ENCODE measurements around the gene ZNF135.

The ZNF135 gene

DNA sequence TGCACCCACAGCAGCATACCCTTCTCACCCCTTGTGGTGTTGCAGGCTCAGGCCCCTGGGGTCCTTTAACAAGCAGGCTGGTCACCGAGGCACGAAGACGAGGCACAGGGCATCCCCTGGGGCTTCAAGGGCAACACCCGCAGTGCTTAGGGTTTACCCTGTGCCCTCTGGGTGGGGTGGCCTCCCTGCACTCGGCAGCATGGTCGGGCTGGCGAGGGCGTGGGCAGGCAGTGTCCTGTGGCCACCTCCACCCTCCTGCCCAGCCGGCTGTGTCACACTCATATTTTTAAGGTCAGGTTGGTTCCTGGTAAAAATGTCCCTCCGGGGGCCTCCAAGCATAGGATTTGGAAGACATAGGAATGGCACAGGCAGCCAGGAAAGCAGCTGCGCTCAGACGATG lies 11.4 kb upstream of the ZNF135 start:
- DNase-seq, result no peak

DNA sequence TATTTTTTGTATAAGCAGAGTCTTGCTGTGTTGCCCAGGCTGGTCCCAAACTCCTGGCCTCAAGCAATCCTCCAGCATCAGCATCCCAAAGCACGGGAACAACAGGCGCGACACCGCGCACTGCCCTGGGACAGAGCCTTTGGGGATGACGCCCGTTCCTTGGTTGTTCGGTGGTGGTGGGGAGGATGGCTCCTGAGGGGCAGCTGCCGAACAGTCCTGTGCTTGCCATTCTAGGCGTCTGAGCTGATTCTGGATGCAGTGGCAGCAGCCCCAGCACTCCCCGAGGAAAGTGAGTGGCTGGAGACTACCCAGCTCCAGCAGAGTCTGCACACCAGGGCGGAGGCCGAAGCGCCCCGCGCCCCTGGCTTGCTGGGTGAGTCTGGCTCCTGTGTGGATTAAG lies 6.8 kb upstream of the ZNF135 start:
- no peak for DNase-seq

DNA sequence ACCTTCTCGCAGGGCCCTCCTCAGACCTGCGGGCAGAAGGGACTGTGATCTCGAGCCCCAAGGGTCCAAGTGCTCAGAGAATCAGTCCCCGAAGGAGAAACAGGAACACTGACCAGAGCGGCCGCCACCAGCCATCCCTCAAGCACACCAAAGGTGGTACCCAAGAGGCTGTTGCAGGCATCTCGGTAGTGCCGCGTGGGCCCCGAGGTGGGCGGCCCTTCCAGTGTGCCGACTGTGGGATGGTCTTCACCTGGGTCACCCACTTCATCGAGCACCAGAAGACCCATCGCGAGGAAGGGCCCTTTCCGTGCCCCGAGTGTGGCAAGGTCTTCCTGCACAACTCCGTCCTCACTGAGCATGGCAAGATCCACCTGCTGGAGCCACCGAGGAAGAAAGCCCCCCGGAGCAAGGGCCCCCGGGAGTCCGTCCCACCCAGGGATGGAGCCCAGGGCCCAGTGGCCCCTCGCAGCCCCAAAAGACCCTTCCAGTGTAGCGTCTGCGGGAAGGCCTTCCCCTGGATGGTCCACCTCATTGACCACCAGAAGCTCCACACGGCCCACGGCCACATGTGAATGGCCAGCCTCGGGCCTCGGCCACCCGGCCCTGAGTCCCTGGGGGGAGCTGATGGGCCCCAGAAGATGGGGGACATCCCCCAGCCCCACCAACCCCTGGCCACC lies 5.5 kb upstream of the ZNF135 start:
- no peak for DNase-seq

DNA sequence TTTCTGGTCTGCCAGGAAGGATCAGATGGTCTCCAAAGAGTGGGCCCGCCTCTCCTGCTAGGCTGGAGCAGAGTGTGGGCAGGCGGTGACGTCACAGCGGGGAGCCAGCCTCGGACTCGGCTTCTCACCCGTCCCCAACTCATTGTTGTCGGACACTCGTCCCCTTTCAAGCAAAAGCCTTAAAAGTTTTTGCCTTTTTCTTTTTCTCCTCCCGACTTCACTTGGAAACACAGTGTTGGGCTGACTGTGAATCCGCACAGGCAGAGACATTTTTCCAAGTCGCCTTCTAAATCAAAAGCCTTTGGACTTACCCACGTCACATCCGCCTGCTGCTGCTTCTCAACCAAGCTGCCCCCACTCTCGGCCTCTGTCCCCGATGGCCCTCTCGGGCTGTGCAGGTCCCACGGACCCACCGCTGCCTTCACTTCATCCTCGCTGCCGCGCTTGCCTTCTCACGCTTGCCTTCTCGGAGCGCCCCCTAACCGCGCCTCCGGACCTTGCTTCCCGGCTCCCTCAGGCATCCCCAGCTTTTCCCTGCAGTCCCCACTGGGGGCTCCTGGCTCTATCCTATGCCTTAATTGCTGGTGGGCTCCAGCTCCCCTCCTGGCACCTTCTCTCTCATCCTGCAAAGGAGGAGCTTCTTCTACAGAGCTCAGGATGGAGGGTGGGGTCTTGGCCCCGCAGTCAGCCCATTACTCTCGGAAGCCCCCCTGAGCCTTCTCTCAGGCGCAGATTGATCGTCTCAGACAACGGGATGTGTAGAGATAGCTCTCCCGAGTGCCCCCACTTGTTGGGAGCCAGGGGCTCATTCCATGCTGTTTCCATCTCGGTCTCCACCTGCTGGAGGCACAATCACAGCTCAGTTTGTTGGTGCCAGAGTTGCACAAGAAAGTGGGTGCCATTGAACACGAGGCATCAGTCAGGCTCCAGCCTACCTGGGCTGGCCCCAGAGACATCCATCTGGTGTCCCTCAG lies 3.9 kb upstream of the ZNF135 start:
- DNase-seq, result no peak

DNA sequence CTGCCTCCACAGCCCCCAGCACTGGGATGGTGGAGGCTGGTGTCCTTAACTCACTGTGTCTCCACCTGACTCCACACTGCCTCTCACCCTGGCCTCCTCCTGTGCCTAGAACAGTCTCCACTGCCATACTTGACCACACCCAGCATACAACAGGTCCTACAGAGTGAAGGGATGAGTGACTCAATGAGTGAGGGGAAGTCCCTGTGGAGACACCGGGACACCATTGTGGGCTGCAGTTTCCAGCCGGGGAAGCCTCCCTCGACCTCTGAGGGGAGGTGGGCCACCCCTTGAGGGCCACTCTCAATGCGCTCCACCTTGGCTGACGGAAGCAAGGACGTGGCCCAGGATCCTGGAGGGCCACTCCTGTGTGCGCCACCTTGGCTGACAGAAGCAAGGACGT lies 2.8 kb upstream of the ZNF135 start:
- no peak for DNase-seq

DNA sequence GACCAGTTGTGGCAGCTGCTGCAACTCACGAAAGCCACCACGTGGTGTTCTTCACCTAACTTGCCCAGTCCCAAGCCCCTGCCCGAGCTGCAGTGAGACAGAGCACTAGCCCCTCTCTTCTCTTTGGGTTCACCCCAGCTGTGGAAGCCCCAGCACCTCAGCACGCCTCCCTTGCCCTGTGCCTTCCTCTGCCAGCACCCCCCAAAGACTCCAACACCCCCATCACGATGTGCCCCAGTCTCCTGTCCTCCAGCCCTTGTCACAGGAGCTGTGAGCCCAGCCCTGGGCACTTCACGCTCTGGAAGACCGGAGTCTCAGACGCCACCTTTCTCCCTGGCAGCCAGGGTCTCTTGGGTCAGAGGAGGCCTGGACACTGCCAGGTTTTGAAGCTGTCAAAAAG lies 2.2 kb upstream of the ZNF135 start:
- no peak for DNase-seq

DNA sequence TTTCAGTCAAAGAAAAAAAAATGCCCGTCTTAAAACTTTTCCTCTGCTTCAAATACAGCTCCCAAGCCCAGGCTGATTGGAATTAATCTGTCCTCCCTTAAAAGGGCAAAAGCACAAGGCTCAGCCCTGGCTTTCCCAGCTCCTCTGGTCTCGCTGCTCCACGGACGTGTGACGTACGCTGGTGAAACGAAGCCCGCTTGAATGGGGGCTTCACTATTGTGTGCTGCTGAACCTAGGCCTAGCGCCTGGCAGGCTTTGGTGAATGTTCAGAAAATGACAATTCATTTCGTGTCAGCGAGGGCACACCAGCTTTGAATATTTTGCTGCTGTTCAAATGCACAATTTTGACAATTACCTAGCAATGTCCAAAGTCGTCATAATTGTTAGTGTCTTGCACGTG lies 615 bp upstream of the ZNF135 start:
- no peak for DNase-seq

DNA sequence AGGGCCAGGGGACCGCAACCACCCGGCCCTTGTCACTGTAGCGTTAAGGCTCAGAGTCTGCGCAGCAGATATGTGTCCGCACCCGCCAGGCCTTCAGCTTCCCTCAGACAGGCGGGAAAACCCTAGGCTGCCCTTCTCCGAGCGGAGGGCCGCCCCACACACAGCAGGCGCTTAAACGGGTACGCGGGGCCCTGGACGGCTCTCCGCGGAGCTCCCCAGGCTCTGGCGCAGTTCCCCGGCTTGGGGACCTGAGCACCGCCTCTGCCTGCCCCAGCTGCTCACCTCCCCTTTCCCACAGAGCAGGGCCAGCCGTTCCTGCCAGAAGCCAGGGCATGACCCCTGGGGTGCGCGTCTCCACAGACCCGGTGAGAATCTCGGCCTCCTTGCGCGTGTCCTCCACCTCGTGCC lies 593 bp downstream of the ZNF135 start:
- DNase-seq, result no peak

DNA sequence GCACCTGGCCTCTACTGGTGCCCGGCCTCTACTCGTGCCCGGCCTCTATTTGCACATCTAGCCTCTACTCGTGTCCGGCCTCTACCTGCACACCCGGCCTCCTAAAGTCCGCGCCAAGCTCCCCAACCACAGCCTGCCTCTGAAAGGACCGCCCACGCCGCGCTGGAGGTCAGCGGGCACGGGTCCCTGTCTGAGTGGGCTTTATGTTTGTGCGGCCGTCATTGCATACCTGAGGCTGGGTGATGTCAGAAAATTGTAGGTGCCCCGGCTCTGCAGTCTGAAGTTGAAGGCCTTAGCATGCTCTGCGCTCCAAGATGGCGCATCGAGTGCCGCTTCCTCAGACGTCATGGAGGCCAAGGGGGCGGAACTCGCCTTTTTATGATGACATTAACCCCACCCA lies 1.1 kb downstream of the ZNF135 start:
- no peak for DNase-seq

DNA sequence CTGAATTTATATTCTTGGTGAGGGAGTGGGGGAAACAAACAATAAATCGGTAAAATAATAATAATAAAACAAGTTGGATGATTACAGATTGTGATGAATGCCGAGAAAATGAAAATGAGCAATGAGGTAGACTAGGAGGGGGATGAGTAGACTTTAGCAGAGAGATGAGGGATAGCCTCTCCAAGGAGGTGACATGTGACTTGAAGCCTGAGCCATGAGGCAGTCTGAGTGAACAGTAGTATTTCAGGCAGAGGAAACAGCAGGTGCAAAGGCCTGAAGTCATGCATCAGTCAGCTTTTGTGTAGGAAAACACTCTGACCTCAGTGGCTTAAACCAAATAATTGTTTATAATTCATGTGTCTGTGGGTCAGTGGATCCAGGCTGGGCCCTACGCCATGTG lies 4.6 kb downstream of the ZNF135 start:
- no peak for DNase-seq

DNA sequence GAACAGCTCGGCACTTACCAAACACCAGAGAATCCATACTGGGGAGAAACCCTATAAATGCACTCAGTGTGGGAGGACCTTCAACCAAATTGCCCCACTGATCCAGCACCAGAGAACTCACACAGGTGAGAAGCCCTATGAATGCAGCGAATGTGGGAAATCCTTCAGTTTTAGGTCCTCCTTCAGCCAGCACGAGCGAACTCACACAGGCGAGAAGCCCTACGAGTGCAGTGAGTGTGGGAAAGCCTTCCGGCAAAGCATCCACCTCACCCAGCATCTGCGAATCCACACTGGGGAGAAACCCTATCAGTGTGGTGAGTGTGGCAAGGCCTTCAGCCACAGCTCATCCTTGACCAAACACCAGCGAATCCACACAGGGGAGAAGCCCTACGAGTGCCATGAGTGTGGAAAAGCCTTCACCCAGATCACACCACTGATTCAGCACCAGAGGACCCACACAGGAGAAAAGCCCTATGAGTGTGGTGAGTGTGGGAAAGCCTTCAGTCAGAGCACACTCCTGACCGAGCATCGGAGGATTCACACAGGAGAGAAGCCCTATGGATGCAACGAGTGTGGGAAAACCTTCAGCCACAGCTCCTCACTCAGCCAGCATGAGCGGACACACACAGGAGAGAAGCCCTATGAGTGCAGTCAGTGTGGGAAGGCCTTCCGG lies 8.3 kb downstream of the ZNF135 start:
- DNase-seq, result no peak

DNA sequence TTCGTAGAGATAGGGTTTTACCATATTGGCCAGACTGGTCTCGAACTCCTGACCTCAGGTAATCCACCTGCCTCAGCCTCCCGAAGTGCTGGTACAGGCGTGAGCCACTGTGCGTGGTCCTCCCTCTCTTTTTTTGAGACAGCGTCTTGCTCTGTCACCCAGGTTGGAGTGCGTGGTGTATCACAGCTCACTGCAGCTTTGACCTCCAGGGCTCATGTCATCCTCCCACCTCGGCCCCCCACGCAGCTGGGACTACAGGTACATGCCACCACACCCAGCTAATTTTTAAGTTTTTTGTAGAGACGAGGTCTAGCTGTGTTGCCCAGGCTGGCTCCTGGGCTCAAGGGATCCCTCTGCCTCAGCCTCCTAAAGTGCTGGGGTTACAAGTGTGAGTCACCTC lies 20.7 kb downstream of the ZNF135 start:
- DNase-seq, result no peak

DNA sequence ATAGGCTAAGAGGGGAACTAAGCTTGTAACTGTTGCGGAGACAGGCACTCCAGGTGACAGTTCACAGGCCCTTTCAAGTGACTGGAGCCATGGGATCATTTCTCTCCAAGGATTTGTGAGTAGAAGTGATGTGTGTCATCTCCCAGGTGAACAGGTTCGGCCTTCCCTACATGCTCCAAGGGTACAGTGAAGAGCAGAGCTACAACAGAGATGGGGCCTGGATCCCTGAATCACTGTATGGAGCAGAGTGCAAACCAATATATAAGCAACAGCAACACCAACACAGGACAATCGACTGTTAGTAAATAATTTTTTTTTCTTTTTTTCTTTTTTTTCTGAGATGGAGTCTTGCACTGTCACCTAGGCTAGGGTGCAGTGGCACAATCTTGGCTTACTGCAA lies 23.9 kb downstream of the ZNF135 start:
- no peak for DNase-seq

DNA sequence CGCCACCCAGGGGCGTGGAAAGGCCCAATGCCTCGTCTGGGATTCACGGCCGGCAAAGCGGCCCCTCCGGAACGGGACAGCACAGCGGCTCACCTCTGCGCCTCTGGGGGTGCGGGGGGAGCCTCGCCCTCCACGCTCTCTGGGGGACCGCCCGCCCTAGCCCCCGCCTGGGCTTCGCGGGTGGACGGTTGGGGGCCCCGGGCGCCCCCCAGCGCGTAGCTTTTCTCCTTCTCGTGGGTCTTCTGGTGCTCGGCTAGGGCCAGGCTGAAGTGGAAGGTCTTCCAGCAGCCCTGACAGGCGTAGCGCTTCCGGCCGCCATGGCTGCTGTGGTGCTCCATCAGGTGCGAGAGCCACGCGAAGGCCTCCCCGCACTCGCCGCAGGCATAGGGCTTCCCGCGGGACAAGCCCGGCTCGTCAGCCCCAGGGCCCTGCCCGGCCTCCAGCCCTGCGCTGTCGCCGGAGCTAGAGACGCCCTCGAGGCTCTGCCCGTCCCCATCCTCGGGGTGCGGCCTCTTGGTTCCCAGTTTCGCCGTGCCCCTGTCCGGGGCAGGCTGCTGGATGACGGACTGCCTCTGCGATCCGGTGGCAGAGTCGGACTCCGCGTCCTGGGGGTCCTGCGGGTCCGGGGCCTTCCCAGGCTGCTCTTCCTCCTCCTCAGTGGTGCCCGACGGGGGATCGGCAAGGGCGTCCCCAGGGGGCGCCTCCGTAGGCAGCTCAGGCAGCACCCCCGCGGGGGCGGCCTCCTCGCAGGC lies 25.7 kb downstream of the ZNF135 start:
- DNase-seq, result no peak

DNA sequence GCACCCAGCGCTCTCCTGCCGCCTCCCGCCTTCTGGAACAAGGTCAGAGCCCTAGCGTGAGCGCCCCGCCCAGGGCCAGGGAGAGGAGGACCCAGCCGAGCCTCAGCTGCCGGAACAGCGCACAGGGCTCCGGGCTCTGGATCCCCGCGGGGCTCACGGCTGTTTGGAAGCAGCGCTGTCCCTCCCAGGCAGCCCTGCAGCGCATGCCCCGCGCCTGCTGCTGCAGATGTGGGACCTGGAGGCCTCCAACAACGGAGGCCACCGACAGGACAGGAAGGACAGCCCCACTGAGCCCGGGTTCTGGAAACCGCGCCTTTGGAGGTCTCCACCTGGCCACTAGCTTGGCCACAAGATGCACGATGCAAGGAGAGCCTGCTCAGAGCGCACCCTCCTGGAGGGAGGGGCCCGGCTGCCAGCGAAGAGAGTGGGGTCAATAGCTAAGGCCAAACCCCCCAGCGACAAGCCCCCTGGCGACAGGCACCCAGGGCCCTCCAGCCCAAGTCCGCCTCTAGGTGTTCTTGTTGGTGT lies 26.3 kb downstream of the ZNF135 start:
- no peak for DNase-seq

DNA sequence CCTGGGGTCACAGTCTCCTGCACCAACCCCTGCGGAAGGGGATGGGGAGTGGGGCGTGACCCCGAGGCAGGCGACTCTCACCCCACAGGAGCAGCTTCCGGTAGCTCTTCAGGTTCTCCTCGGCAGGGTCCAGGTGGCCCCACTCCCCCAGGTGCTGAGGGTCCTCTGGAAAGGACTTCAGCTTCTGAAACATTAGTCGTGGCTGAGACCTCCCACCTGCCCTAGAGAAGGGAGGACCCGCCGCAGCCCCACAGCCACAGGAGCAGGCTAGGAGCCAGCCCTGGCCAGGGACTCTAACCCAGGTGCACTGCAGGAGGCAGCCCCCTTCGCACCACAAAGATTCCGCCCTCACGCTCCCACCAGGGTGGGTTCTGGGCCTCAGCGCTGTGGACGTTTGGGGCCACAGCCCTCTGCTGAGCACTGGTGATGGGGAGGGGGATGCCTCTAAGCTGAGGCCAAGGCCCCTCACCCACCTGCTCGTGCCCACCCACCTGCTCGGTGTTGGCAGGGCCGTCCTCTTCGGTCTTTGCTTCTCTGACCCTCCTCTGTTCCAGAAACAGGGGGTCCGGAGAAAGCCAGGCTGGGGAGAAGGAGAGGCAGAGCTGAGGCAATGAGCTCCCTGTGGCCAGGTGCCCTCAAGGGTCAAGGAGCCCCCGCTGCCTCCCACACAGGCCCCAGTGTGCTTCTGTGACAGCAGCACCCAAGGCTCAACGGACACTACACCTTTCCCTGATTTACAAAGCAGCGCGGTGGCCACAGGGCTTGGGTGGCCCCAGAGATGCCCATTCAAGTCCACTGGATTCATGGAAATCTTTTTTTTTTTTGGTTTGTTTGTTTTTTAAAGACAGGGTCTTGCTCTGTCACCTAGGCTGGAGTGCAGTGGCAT lies 28.0 kb downstream of the ZNF135 start:
- no peak for DNase-seq

DNA sequence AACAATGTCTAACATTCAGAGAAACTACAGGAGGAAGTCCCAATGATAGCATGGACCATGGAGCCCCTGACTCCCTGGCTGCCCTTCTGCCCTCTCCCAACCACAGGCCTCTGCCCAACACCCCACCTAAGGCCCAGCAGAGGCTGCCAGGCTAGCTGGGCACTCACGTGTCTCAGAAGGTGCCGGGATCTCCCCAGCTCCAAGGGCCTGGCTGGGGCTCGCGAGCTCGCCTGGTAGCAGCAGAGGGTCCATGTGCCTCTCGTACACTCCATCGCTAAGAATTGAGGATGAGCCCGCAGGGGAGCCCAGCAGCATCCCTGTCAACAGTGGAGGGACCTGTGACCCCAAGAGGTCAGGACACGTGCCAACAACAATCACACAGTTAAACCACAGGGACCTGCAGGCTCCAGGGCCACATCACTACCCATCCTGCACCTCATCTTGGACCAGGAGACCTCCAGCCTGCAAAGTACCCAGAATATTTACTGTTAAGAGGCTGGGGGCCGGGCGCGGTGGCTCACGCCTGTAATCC lies 29.5 kb downstream of the ZNF135 start:
- DNase-seq, result no peak

DNA sequence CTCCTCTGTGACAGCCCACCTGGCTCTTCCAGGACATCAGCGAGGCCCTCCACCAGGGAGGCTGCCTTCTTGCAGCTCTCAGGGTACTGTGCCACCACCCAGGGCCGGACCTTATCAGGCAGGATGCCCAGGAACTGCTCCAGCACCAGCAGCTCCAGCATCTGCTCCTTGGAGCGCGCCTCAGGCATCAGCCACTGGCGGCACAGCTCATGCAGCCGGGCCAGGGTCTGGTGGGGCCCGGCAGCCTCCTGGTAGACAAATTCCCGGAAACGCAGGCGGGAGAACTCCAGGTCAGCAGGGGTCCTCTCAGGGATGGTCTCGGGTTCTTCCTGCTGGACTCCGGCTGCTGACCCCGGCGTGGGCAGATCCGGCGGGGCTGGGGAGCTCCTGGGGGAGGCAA lies 30.8 kb downstream of the ZNF135 start:
- no peak for DNase-seq

DNA sequence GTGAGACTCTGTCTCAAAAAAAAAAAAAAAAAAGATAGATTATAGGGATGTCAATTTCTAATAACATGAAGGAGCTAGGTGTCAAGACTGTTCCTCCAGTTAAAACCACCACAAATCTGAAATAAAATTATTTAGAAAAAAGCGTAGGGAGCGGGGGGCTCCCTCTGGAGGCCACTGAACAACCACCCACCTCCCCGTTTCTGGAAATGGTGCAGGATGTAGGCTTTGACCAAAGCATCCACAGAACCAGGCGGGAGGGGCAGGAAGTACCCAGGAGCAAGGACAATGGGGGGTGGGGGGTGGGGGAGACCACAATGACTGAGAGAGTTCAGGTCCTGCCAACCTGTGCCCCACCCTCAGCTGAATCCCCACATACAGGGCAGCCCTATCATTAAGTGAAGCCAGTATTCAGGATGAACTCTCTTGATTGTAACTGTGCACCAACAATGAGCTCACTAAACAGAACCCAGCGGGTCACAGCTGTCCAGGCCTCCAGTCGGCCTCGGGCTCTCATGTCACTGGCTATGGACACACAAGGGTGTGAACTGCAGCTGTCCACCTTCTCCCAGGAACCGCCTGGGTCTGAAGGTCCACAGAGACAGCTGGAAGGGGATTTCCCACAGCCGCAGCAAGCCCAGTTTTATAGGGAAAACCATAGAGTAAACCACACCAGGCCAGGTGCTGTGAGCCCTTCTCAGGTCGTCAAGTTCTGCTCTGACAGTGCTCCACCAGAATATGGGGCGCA lies 32.3 kb downstream of the ZNF135 start:
- DNase-seq, result no peak

DNA sequence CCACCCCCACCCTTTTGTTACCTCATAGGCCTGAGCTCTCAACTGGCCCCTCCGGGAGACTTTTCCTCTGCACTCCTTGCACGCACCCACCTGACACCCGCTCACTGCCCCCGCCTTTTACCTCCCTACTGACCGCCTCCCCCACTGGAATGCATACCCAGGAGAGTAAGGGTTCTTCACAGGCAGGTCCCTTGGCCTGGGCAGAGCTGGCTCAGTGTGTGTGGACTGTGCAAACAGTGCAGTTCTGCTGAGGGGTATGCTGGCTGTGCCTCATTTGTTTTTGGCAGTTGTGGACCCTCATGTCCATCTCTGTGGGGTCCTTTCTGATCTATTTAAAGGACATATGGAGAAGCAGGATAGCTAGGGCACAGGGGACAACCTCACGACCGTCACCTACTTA lies 34.0 kb downstream of the ZNF135 start:
- DNase-seq, result no peak

DNA sequence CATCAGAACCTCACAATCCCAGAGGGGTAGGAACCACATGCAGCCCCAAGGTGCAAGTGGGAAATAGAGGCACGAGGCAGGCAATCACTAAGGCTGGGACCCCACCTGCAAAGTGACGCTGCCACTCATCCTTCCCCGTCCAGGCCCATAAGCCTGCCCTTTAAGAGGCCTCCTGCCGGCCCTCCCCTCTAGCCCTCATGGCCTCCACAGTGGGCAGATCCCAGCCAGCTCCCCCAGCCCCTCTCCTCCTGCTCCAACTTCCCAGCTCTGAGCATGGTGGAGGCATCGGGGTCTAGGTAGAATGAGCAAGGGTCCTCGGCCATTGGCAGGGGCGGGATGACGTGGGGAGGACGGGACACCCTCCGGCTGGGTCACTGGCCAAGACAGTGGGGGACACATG lies 36.2 kb downstream of the ZNF135 start:
- no peak for DNase-seq

Data from CD4-positive, alpha-beta T cell treated with Interleukin-4 for 4 hours (primary cell).